ENCODE data around the gene CCDC201. TPM values are rescaled to one million over a fixed set of nuclear protein-coding genes. Genes with fewer than 3 reads are reported as not detected.

The CCDC201 gene
- total and polyA plus RNA-seq, 2 donors (not counting 3 experiments of a cell fraction or from before 2014, with no cell fraction given) = not detected

- TF ChIP-seq MAX (IDR thresholded peaks at IDR 0.05; ENCODE audit: insufficient read depth, insufficient read length) (no peak), MYC (IDR thresholded peaks at IDR 0.05; ENCODE audit: low read depth, low read length) (no peak), EZH2 (IDR thresholded peaks at IDR 0.05; ENCODE audit: borderline replicate concordance, low read depth, low read length, severe bottlenecking) (no peak), CTCF (IDR thresholded peaks at IDR 0.05; ENCODE audit: extremely low read depth in 1 of 2, insufficient read depth in 1 of 2, low read depth in 1 of 2, low read length in 2 of 2) (no peak), POLR2A (IDR thresholded peaks at IDR 0.05; ENCODE audit: low read depth, low read length) (no peak), FOS (IDR thresholded peaks at IDR 0.05; ENCODE audit: borderline replicate concordance, insufficient read depth, low read length) (no peak), GATA2 (IDR thresholded peaks at IDR 0.05; ENCODE audit: insufficient read depth, insufficient read length, low read depth, low read length) (no peak), JUN (IDR thresholded peaks at IDR 0.05; ENCODE audit: borderline replicate concordance, insufficient read depth, insufficient read length, low read depth) (no peak), POLR2AphosphoS5 (IDR thresholded peaks at IDR 0.05; ENCODE audit: insufficient read depth, low read depth, low read length) (no peak)
- Histone ChIP-seq H3K4me3 (replicated peaks in 1 of 3; ENCODE audit: insufficient read depth in 1 of 3, low read depth in 1 of 3, low read length in 3 of 3) (no peak overlapping the region), H3K27me3 (ENCODE audit: control insufficient read depth in 2 of 2, insufficient read depth in 2 of 2, low read length in 2 of 2) (no peaks in the 10 kb centered on the region), H3K79me2 (ENCODE audit: control insufficient read depth, insufficient read depth, low read length) (no peaks in the 10 kb centered on the region), H3K9me3 (replicated peaks; ENCODE audit: control insufficient read depth, insufficient read depth, low read length) (no peaks in the 10 kb centered on the region), H3K36me3 (ENCODE audit: control insufficient read depth in 2 of 2, extremely low read depth in 1 of 2, insufficient read depth in 2 of 2, low read length in 2 of 2) (no peaks in the 10 kb centered on the region), H3K9ac (replicated peaks; ENCODE audit: extremely low read depth, insufficient read depth, low read length) (no peak overlapping the region), H4K20me1 (replicated peaks; ENCODE audit: control insufficient read depth, extremely low read depth, insufficient read depth, low read length) (no peaks in the 10 kb centered on the region), H3K4me2 (ENCODE audit: insufficient read depth, low read length) (no peak overlapping the region), H3K9me1 (replicated peaks; ENCODE audit: control insufficient read depth, extremely low read depth, insufficient read depth, low read length) (no peaks in the 10 kb centered on the region), H3K27ac (ENCODE audit: insufficient read depth, low read depth, low read length) (no peak overlapping the region), H2AFZ (ENCODE audit: low read depth, low read length) (no peak overlapping the region), H3K4me1 (ENCODE audit: control insufficient read depth, extremely low read depth, insufficient read depth, low read length) (peaks cover 8% of the 10 kb centered on the region)
- intact Hi-C loops (cut with micrococcal nuclease) (no loop called here), dilution Hi-C loops (cut with MboI; ENCODE audit: extremely low pct_ligation_motif_present, low sequenced_read_pairs) (no loop called here)
- DNase-seq (ENCODE audit: low read depth, low spot score) (no peak), FAIRE-seq (no peak)
- ChIA-PET POLR2A (no interaction called here), CTCF (interaction anchor here (0.6 to 1.8 kb wide), 3 partner anchors 12 to 1397 kb away, joined by 3 to 4 read pairs (median 4); no protein-coding TSS in a partner anchor)
- no TSS peak for BruUV-seq (replicated peaks)
Measured at GRCh38 chr7:45869426-45869825, 3.5 kb downstream of the CCDC201 start.

Data from endothelial cell of umbilical vein (primary cell).